HG03175 (cell line): ENCODE data around the gene WDR70.
"Not testable (repeated sequence)": the region's sequence is repeated elsewhere in the genome, so short reads cannot be mapped to it uniquely, and the experiment has no call there.

Source experiments
- ATAC-seq: cut with Tn5 transposase; IDR thresholded peaks from one replicate; pipeline ENCODE4 v1.9.1; 2021; ENCODE audit warnings: mild to moderate bottlenecking, moderate library complexity; ENCODE audit not compliant: unreplicated experiment

Gene WDR70

DNA sequence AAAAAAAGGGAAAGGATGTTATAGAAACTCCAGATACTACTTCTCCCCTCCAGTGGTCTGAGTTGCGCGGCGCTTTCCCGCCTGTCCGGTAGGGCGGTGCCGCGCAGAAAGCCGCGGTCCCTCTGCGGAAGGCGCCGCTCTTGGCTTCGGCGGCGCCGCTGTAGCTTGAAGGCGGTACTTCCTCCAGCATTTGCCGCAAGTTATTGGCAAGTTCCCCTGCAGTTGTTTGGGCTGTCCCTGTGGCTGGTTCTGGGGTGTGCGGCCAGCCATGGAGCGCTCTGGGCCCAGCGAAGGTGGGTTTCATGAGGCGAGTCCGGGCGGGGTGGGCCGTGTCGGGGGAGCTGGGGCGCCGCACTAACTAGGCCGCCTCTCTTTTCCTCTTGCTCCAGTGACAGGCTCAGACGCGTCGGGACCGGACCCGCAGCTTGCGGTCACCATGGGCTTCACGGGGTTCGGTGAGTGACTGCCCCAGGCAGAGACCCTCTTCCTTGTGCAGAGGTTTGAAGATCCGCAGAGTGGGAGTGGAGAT, at the start of gene WDR70:
Gene WDR70 (plus strand): TSS at position 219 of the 529 bp plus-strand sequence. CDS start 50 bp downstream, at position 269.
- ATAC-seq, result peak; percentile 97

- ATAC-seq, result not testable (repeated sequence)
These were observed 44.4 kb upstream of the WDR70 start for GRCh38 chr5:37334754-37335153.

DNA sequence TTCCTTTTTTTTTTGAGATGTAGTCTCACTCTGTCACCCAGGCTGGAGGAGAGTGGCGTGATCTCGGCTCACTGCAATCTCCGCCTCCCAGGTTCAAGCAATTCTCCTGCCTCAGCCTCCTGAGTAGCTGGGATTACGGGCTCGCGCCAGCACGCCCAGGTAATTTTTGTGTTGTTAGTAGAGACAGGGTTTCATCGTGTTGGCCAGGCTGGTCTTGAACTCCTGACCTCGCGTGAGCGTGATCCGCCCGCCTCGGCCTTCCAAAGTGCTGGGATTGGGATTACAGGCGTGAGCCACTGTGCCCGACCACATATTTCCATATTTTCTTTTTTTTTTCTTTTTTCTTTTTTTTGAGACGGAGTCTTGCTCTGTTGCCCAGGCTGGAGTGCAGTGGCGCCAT, 36.4 kb upstream of the WDR70 start:
- not testable (repeated sequence) for ATAC-seq

GRCh38 chr5:37355161-37355560, 24.0 kb upstream of the WDR70 start:
- no peak for ATAC-seq

GRCh38 chr5:37370550-37370863, 8.6 kb upstream of the WDR70 start:
- no peak for ATAC-seq

- peak; percentile 94 for ATAC-seq
These were observed 8.0 kb upstream of the WDR70 start, which contains the start of gene NUP155 for GRCh38 chr5:37370864-37371726. TSS of gene NUP155 (minus strand) at chr5:37371106. CDS start at chr5:37370977, 129 bp downstream.

DNA sequence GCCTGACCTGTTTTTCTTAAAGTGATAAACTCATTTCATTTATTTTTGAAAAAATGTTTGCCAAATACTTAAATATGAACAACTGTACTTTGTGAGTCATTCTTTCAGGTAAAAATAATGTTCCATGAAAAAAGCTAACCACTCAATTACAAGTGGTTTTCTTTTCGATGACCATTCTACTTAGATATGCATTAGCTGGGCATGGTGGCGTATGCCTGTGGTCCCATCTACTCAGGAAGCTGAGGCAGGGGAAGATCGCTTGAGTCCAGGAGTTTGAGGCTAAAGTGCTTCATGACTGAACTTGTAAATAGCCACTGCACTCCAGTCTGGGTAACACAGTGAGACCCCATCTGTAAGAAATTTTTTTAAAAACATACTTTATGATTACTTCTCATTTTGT, 4.0 kb upstream of the WDR70 start:
- no peak for ATAC-seq

DNA sequence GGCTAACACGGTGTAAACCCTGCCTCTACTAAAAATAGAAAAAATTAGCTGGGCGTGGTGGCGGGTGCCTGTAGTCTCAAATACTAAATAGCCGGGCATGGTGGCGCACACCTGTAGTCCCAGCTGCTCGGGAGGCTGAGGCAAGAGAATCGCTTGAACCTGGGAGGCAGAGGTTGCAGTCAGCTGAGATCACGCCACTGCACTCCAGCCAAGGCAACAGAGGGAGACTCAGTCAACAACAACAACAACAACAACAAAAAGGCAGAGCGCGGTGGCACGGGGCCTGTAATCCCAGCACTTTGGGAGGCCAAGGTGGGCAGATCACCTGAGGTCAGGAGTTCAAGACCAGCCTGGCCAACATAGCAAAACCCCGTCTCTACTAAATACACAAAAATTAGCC, 1.1 kb upstream of the WDR70 start:
- ATAC-seq, result not testable (repeated sequence)

GRCh38 chr5:37391591-37391990, 12.5 kb downstream of the WDR70 start:
- ATAC-seq, result no peak

- ATAC-seq, result no peak
These were observed 17.2 kb downstream of the WDR70 start for GRCh38 chr5:37396352-37396751.

DNA sequence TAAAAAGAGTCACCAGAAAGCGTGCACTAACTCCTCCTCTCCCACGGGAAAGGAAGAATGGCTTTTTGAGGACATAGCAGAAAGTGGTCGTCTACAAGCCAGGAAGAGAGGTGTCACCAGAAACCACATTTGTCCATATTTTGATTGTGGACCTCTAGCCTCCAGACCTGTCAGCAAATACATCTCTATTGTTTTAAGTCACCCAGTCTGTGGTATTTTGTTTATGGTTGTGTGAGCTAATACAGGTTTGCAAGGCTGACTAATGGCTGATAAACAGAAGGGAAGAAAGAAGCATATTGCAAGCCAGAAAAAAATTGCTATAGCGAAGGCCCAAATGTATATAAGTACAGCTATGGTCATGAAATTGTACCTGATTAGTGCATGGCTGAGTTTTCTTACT, 21.4 kb downstream of the WDR70 start:
- ATAC-seq, result no peak

DNA sequence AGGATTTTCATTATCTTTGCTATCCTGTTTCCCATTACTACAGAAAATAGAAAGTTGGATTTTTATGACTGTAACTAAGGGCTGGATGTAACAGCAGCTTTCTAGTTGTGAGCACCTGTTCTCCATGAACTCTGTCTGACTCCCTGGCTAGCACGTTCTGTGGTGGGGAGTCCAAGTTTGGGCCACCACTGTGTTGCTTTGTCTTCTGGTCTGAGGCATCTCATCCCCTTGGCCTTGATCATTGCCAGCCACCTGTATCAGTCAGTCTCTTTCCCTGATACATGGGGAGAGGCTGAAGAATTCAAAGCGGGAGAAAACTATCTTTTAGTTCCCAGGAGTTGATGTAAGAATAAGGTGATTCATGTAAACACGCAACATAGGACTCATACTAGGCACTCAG, 33.4 kb downstream of the WDR70 start:
- ATAC-seq, result no peak

DNA sequence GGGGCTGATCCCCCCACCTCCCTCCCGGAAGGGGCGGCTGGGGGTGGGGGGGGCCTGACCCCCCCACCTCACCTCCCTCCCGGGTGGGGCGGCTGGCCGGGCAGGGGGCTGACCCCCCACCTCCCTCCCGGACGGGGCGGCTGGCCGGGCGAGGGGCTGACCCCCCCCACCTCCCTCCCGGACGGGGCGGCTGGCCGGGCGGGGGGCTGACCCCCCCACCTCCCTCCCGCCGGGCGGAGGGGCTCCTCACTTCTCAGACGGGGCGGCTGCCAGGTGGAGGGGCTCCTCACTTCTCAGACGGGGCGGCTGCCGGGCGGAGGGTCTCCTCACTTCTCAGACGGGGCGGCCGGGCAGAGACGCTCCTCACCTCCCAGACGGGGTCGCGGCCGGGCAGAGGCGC, 36.3 kb downstream of the WDR70 start:
- not testable (repeated sequence) for ATAC-seq

- ATAC-seq, result no peak
These were observed 38.2 kb downstream of the WDR70 start for GRCh38 chr5:37417347-37417746.

DNA sequence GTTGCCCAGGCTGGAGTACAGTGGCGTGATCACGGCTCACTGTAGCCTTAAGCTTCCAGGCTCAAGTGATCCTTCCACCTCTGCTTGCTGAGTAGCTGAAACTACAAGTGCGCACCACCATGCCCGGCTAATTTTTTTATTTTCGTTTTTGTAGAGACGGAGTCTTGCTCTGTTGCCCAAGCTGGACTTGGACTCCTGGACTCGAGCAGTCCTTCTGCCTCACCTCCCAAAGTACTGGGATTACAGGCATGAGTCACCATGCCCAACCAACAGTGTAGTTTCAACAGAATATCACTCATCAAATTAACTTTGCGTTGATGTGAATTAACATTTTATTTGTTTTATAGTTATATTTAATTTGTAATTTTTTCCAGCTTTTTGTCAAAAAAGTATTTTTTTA, 45.3 kb downstream of the WDR70 start:
- ATAC-seq, result no peak

DNA sequence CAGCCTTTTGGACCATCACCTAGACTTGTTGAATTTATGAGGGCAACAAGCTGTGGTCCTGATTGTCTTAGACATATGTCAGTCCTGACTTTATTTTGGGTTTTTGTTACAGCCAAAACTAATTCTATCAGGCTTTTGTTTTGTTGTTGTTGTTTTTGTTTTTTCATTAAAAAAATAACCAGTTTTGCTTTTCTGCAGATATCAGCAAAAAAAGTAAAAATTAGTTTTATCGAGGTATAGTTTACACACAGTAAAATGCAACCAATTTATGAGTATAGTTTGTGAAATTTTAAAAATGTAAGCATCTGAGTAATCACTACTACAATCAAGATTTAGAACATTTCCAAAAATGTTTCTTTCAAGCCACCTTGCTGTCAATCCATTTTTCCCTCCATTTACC, 48.9 kb downstream of the WDR70 start:
- ATAC-seq, result no peak

- no peak for ATAC-seq
These were observed 56.1 kb downstream of the WDR70 start for GRCh38 chr5:37435261-37435660.

- ATAC-seq, result peak; percentile 81
These were observed 57.2 kb downstream of the WDR70 start for GRCh38 chr5:37436146-37436934.

GRCh38 chr5:37437711-37438110, 58.6 kb downstream of the WDR70 start:
- ATAC-seq, result no peak

GRCh38 chr5:37445783-37446182, 66.7 kb downstream of the WDR70 start:
- not testable (repeated sequence) for ATAC-seq

DNA sequence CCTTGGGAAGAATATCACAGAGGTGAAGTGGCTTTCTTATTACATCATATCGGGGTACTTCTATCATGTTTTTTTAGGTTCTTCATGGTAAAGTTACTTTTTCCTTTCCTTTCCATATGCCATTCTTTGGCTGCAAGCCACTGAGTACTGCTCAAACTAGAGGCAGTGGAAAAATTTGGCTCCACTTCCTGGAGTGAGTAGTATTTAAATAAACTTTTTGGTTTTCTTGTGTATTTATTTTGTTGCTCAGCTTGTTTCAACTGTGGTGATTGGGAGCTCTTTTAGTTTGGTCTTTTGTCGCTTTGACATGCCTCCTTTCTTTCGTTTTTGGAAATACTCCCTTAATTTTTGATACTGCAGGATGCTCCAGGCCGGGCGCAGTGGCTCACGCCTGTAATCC, 69.8 kb downstream of the WDR70 start:
- ATAC-seq, result no peak

DNA sequence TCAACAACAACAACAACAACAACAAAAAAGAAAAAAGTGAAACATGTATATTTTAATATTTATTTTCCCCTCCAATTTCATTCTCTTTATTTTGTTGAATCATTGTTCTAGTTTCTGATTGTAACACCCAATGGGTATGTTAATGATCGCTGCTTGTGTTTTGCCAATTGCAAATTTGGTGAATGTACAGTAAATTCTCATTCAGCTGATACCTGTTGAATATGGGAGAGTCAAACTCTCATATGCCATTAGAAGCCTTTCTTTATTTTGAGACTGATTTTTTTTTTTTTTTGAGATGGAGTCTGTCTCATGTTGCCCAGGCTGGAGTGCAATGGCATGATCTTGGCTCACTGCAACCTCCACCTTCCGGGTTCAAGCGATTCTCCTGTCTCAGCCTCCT, 72.9 kb downstream of the WDR70 start:
- ATAC-seq, result not testable (repeated sequence)
